IMR-90 (cell line): ENCODE results near the gene LCA5L. TPM values are rescaled to one million over a fixed set of nuclear protein-coding genes. Genes with fewer than 3 reads are reported as not detected.

ENCODE experiments used
- ATAC-seq: fragments of 200-7000 bp; cut with Tn5 transposase; 2 replicates; pipeline ENCODE4 v1.9.1; 2020; ENCODE audit warnings: low read depth, mild to moderate bottlenecking, moderate library complexity
- BruUV-seq: library from RNA; stranded (reverse); fragments of 400-500 nt; replicated peaks from 2 replicates; lab custom pipeline; 2021; lab: Mats Ljungman, UMichigan
- CTCF ChIA-PET: fragments of 300-600 bp; formaldehyde crosslinking; extraction: SDS; loops from one replicate; lab custom pipeline; 2021; ENCODE audit warnings: antibody characterized with exemption; lab: Yijun Ruan, JAX
- POLR2A ChIA-PET: fragments of 300-600 bp; sonication (Branson Sonifier 250); formaldehyde crosslinking; loops from one replicate; lab custom pipeline; 2022; ENCODE audit warnings: antibody characterized with exemption; ENCODE audit not compliant: unreplicated experiment; lab: Charles Lee
- DNase-seq: peaks from one replicate; pipeline ENCODE4 v3.0.0; 2013
- H2AFZ ChIP-seq: replicated peaks from 2 replicates; pipeline ENCODE3; 2013; ENCODE audit warnings: low read length, mild to moderate bottlenecking; ENCODE audit not compliant: poor library complexity
- H2AK5ac ChIP-seq: 2 replicates; pipeline ENCODE4 v1.6.1; 2013; ENCODE audit warnings: low read depth, low read length, inconsistent platforms
- H2AK9ac ChIP-seq: replicated peaks from 2 replicates; pipeline ENCODE3; 2013; ENCODE audit warnings: mild to moderate bottlenecking, low read depth, low read length, moderate library complexity; ENCODE audit not compliant: poor library complexity
- H2BK120ac ChIP-seq: 2 replicates; pipeline ENCODE4 v1.6.1; 2013; ENCODE audit warnings: low read depth, low read length, inconsistent platforms
- H2BK15ac ChIP-seq: 3 replicates; pipeline ENCODE4 v1.6.1; 2013; ENCODE audit warnings: low read depth, low read length, inconsistent platforms
- H2BK20ac ChIP-seq: 2 replicates; pipeline ENCODE4 v1.6.1; 2013; ENCODE audit warnings: low read depth, mild to moderate bottlenecking, inconsistent platforms, low read length, moderate library complexity
- H2BK5ac ChIP-seq: 2 replicates; pipeline ENCODE4 v1.6.1; 2013; ENCODE audit warnings: mild to moderate bottlenecking, low read depth, low read length, inconsistent platforms; ENCODE audit not compliant: poor library complexity, severe bottlenecking
- H3K14ac ChIP-seq: replicated peaks from 2 replicates; pipeline ENCODE4 v1.6.1; 2013; ENCODE audit warnings: low read depth, low read length, inconsistent platforms
- H3K18ac ChIP-seq: 2 replicates; pipeline ENCODE4 v1.6.1; 2013; ENCODE audit warnings: low read depth, low read length, control low read depth
- H3K23ac ChIP-seq: 2 replicates; pipeline ENCODE4 v1.6.1; 2013; ENCODE audit warnings: low read depth, low read length, inconsistent platforms
- H3K27ac ChIP-seq: 2 replicates; pipeline ENCODE4 v1.5.1; 2013; ENCODE audit warnings: mild to moderate bottlenecking, control low read depth, low read length; ENCODE audit not compliant: insufficient read depth
- H3K27me3 ChIP-seq: 2 replicates; pipeline ENCODE4 v1.6.1; 2013; ENCODE audit warnings: low read length; ENCODE audit not compliant: control insufficient read depth, insufficient read depth
- H3K36me3 ChIP-seq: 2 replicates; pipeline ENCODE4 v1.6.1; 2013; ENCODE audit warnings: low read length, mixed read lengths; ENCODE audit not compliant: control insufficient read depth, insufficient read depth
- H3K4ac ChIP-seq: 2 replicates; pipeline ENCODE4 v1.6.1; 2013; ENCODE audit warnings: low read depth, low read length, inconsistent platforms
- H3K4me1 ChIP-seq: 2 replicates; pipeline ENCODE4 v1.6.1; 2013; ENCODE audit warnings: low read length, mixed read lengths; ENCODE audit not compliant: control insufficient read depth, insufficient read depth
- H3K4me2 ChIP-seq: 2 replicates; pipeline ENCODE4 v1.6.1; 2013; ENCODE audit warnings: low read depth, mild to moderate bottlenecking, control low read depth, low read length, moderate library complexity
- H3K4me3 ChIP-seq: 2 replicates; pipeline ENCODE4 v1.5.1; 2013; ENCODE audit warnings: low read depth, mild to moderate bottlenecking, control low read depth, low read length, moderate library complexity; ENCODE audit not compliant: insufficient read depth
- H3K56ac ChIP-seq: 2 replicates; pipeline ENCODE4 v1.6.1; 2013; ENCODE audit warnings: low read length, inconsistent platforms; ENCODE audit not compliant: insufficient read depth; ENCODE audit errors: extremely low read depth
- H3K79me1 ChIP-seq, 2 experiments: 2 replicates each; pipeline ENCODE4 v1.6.1; 2013; ENCODE audit warnings: low read length in 2 of 2, inconsistent platforms in 1 of 2, low read depth in 1 of 2
- H3K9ac ChIP-seq: 2 replicates; pipeline ENCODE4 v1.6.1; 2013; ENCODE audit warnings: low read depth, low read length, control low read depth
- H3K9me1 ChIP-seq: 2 replicates; pipeline ENCODE4 v1.6.1; 2013; ENCODE audit warnings: low read length, inconsistent platforms; ENCODE audit not compliant: insufficient read depth
- H3K9me3 ChIP-seq: 2 replicates; pipeline ENCODE4 v1.6.1; 2013; ENCODE audit warnings: low read length; ENCODE audit not compliant: control insufficient read depth, insufficient read depth
- H4K20me1 ChIP-seq: 2 replicates; pipeline ENCODE4 v1.6.1; 2013; ENCODE audit warnings: low read length, inconsistent platforms; ENCODE audit not compliant: insufficient read depth
- H4K5ac ChIP-seq: 2 replicates; pipeline ENCODE4 v1.6.1; 2013; ENCODE audit warnings: mild to moderate bottlenecking, low read depth, low read length, control low read depth
- H4K8ac ChIP-seq, 2 experiments: 2 replicates each; pipeline ENCODE4 v1.6.1; 2013; ENCODE audit warnings: low read depth in 2 of 2, low read length in 2 of 2, control low read depth in 1 of 2, inconsistent platforms in 1 of 2
- H4K91ac ChIP-seq: 2 replicates; pipeline ENCODE4 v1.6.1; 2013; ENCODE audit warnings: low read depth, low read length, inconsistent platforms; ENCODE audit not compliant: insufficient read depth
- BHLHE40 ChIP-seq: fragments of 150-350 bp; IDR thresholded peaks from 2 replicates; pipeline ENCODE4 v1.6.1; 2016; ENCODE audit warnings: mild to moderate bottlenecking, low read depth, low read length
- CEBPB ChIP-seq: IDR thresholded peaks from 2 replicates; pipeline ENCODE4 v1.6.1; 2012; ENCODE audit warnings: low read depth, low read length, improper control_type of control experiment
- CHD1 ChIP-seq: IDR thresholded peaks from 2 replicates; pipeline ENCODE4 v1.6.1; 2012; ENCODE audit warnings: low read depth, low read length, improper control_type of control experiment
- FOS ChIP-seq: fragments of 150-350 bp; IDR thresholded peaks from 2 replicates; pipeline ENCODE4 v1.6.1; 2016; ENCODE audit warnings: low read depth, low read length
- MAFK ChIP-seq: IDR thresholded peaks from 2 replicates; pipeline ENCODE4 v1.6.1; 2012; ENCODE audit warnings: low read depth, low read length, improper control_type of control experiment
- MAZ ChIP-seq: IDR thresholded peaks from 2 replicates; pipeline ENCODE4 v1.6.1; 2012; ENCODE audit warnings: low read depth, mild to moderate bottlenecking, low read length, improper control_type of control experiment, moderate library complexity, borderline replicate concordance
- MXI1 ChIP-seq: IDR thresholded peaks from 2 replicates; pipeline ENCODE4 v1.6.1; 2012; ENCODE audit warnings: low read depth, mild to moderate bottlenecking, low read length, moderate library complexity, borderline replicate concordance
- NFE2L2 ChIP-seq: fragments of 150-350 bp; IDR thresholded peaks from 2 replicates; pipeline ENCODE4 v1.6.1; 2016; ENCODE audit warnings: low read depth, mild to moderate bottlenecking, low read length
- POLR2A ChIP-seq: IDR thresholded peaks from 2 replicates; pipeline ENCODE4 v1.6.1; 2012; ENCODE audit warnings: mild to moderate bottlenecking, low read depth, low read length
- RAD21 ChIP-seq: IDR thresholded peaks from 2 replicates; pipeline ENCODE4 v1.6.1; 2012; ENCODE audit warnings: low read length, improper control_type of control experiment
- RCOR1 ChIP-seq: IDR thresholded peaks from 2 replicates; pipeline ENCODE4 v1.6.1; 2012; ENCODE audit warnings: mild to moderate bottlenecking, low read length, improper control_type of control experiment; ENCODE audit not compliant: insufficient replicate concordance
- RFX5 ChIP-seq: IDR thresholded peaks from 2 replicates; pipeline ENCODE4 v1.8.0; 2012; ENCODE audit warnings: low read depth, mild to moderate bottlenecking, low read length, moderate library complexity
- SMC3 ChIP-seq: fragments of 150-350 bp; IDR thresholded peaks from 2 replicates; pipeline ENCODE4 v1.6.1; 2016; ENCODE audit warnings: low read depth, mild to moderate bottlenecking, antibody characterized with exemption, low read length, moderate library complexity
- WGBS, 2 experiments: methylation state at CpG; one replicate each; pipeline versions ENCODE4 v1.1.5 to v1.1.7; 2013; ENCODE audit warnings: missing lambda C conversion rate in 2 of 2; ENCODE audit not compliant: insufficient read length in 1 of 2; ENCODE audit errors: extremely low coverage in 2 of 2; 5-methylcytosine and 5-hydroxymethylcytosine counted together
- dilution Hi-C: fragments of 300-500 bp; cut with HindIII; formaldehyde crosslinking; loops from one replicate; pipeline ENCODE4 v1.14.3; 2018; ENCODE audit warnings: low sequenced_read_pairs; ENCODE audit not compliant: unreplicated experiment
- in situ Hi-C: fragments of 300-500 bp; cut with MboI; formaldehyde crosslinking; loops from 3 replicates; pipeline ENCODE4 v1.14.3; 2019; ENCODE audit warnings: low sequenced_read_pairs, inconsistent platforms, mixed read lengths
- intact Hi-C: fragments of 100-400 bp; cut with micrococcal nuclease; formaldehyde crosslinking; loops from 2 replicates; pipeline ENCODE4 v1.10.0; 2022
- polyA plus RNA-seq, 3 experiments: library from polyadenylated mRNA; depleted of rRNA; stranded (reverse); fragments of >200 nt; gene quantifications; 2 replicates each; pipeline ENCODE4 v1.2.3, GENCODE V29; 2012; ENCODE audit warnings: low replicate concordance in 1 of 3
- total RNA-seq: library from RNA; depleted of rRNA; stranded (reverse); fragments of >200 nt; gene quantifications from 2 replicates; pipeline ENCODE4 v1.2.3, GENCODE V29; 2012
- TF ChIP-seq, protein P1 (sequence below): fragments of 150-350 bp; IDR thresholded peaks from 2 replicates; pipeline ENCODE4 v1.6.1; 2017; ENCODE audit warnings: mild to moderate bottlenecking, antibody characterized with exemption, low read length, low read depth
- TF ChIP-seq, protein P2 (sequence below): fragments of 150-350 bp; IDR thresholded peaks from 2 replicates; pipeline ENCODE4 v1.6.1; 2016; ENCODE audit warnings: low read depth, mild to moderate bottlenecking, low read length, moderate library complexity, borderline replicate concordance
- TF ChIP-seq, protein P3 (sequence below): conservative IDR thresholded peaks from 2 replicates; pipeline ENCODE4 v1.5.1; 2012; ENCODE audit warnings: mild to moderate bottlenecking, low read depth, low read length, improper control_type of control experiment

LCA5L gene
- total and polyA plus RNA-seq, 2 of the 4 experiments (the other 2 are of a cell fraction), result 0.18 to 0.26 TPM

DNA sequence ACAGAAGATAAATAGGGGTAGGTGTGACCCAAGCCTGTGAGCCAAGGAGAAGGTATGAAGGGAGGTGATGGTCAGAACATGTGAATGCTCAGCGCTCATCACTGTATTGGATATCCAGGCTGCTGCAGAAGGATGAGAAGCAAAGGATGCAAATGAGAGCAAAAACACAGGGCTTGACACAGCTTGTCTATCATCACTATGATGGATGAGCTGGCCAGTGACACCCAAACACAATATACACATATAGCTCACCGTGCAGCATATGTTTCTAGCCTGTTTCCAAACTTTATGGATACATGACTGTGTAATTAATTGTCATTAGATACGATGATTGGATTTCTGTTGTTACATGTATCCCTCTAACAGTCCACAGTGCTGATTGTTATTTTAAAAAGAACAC lies 82.8 kb downstream of the LCA5L start:
- CTCF ChIA-PET, result interaction anchor here (0.7 to 0.9 kb wide), 2 partner anchors 28 to 600 kb away, joined by 3 read pairs; no protein-coding TSS in a partner anchor
- Histone ChIP-seq H3K36me3 (no peaks in the 10 kb centered on the region), H3K56ac (no peak overlapping the region), H3K14ac (0 out of 2 replicates have a peak overlapping the region, but pooled peaks have one; percentile 39), H3K27me3 (no peaks in the 10 kb centered on the region), H2AK9ac (peak overlapping the region; percentile 48), H4K5ac (no peak overlapping the region), H3K4ac (peak overlapping the region; percentile 77), H3K79me1 (no peaks in the 10 kb centered on the region), H2AK5ac (peak overlapping the region; percentile 90; the same call in 1 of the 2 replicates), H4K91ac (peak overlapping the region; percentile 49; the same call in 1 of the 2 replicates), H3K4me2 (no peak overlapping the region), H3K4me1 (peaks cover 18% of the 10 kb centered on the region), H4K20me1 (no peaks in the 10 kb centered on the region), H4K8ac (peak overlapping the region in 1 of 2 experiments; percentile 52; a peak in 1 of 4 replicates), H3K9ac (no peak overlapping the region), H2BK15ac (peak overlapping the region; percentile 73; the same call in 2 of the 3 replicates), H2BK5ac (no peak overlapping the region), H3K9me3 (no peaks in the 10 kb centered on the region), H2BK20ac (peak overlapping the region; percentile 88), H3K4me3 (no peak overlapping the region), H3K23ac (no peak overlapping the region), H2AFZ (peak overlapping the region; percentile 34), H3K9me1 (peaks cover 12% of the 10 kb centered on the region), H3K27ac (no peak overlapping the region), H3K18ac (peak overlapping the region; percentile 64; the same call in 1 of the 2 replicates), H2BK120ac (peak overlapping the region; percentile 72)
- 100% methylated on average over 1 of the region's 3 CpGs; no CpG with 5 or more reads in 1 of the 2 experiments for WGBS, 2 experiments
- no TSS peak for BruUV-seq
- intact Hi-C loops (no loop called here), dilution Hi-C loops (no loop called here), in situ Hi-C loops (no loop called here)
- TF ChIP-seq SMC3 (no peak), RFX5 (no peak), POLR2A (no peak), MAFK (no peak), BHLHE40 (no peak), CEBPB (no peak), NFE2L2 (no peak), MAZ (no peak), MXI1 (no peak), RAD21 (no peak), FOS (no peak), CHD1 (no peak), RCOR1 (no peak)
- TF ChIP-seq, protein P1, sequence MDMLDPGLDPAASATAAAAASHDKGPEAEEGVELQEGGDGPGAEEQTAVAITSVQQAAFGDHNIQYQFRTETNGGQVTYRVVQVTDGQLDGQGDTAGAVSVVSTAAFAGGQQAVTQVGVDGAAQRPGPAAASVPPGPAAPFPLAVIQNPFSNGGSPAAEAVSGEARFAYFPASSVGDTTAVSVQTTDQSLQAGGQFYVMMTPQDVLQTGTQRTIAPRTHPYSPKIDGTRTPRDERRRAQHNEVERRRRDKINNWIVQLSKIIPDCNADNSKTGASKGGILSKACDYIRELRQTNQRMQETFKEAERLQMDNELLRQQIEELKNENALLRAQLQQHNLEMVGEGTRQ, result no peak
- TF ChIP-seq, protein P2, sequence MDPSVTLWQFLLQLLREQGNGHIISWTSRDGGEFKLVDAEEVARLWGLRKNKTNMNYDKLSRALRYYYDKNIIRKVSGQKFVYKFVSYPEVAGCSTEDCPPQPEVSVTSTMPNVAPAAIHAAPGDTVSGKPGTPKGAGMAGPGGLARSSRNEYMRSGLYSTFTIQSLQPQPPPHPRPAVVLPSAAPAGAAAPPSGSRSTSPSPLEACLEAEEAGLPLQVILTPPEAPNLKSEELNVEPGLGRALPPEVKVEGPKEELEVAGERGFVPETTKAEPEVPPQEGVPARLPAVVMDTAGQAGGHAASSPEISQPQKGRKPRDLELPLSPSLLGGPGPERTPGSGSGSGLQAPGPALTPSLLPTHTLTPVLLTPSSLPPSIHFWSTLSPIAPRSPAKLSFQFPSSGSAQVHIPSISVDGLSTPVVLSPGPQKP, result no peak
- TF ChIP-seq, protein P3, sequence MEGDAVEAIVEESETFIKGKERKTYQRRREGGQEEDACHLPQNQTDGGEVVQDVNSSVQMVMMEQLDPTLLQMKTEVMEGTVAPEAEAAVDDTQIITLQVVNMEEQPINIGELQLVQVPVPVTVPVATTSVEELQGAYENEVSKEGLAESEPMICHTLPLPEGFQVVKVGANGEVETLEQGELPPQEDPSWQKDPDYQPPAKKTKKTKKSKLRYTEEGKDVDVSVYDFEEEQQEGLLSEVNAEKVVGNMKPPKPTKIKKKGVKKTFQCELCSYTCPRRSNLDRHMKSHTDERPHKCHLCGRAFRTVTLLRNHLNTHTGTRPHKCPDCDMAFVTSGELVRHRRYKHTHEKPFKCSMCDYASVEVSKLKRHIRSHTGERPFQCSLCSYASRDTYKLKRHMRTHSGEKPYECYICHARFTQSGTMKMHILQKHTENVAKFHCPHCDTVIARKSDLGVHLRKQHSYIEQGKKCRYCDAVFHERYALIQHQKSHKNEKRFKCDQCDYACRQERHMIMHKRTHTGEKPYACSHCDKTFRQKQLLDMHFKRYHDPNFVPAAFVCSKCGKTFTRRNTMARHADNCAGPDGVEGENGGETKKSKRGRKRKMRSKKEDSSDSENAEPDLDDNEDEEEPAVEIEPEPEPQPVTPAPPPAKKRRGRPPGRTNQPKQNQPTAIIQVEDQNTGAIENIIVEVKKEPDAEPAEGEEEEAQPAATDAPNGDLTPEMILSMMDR, result no peak
- POLR2A ChIA-PET, result no interaction called here
- ATAC-seq (no peak), DNase-seq (no peak)
